Stimulated activated CD4-positive, alpha-beta T cell treated with anti-CD3 and anti-CD28 coated beads, Interleukin-15, amount 100 ng/mL, for 24 hours (primary cell): Measurements from ENCODE around the gene TMED5.
"Not testable (repeated sequence)": the region's sequence is repeated elsewhere in the genome, so short reads cannot be mapped to it uniquely, and the experiment has no call there.

Source experiments
- DNase-seq: peaks from one replicate; pipeline ENCODE4 v3.0.0-alpha.2; 2020

TMED5 gene

DNA sequence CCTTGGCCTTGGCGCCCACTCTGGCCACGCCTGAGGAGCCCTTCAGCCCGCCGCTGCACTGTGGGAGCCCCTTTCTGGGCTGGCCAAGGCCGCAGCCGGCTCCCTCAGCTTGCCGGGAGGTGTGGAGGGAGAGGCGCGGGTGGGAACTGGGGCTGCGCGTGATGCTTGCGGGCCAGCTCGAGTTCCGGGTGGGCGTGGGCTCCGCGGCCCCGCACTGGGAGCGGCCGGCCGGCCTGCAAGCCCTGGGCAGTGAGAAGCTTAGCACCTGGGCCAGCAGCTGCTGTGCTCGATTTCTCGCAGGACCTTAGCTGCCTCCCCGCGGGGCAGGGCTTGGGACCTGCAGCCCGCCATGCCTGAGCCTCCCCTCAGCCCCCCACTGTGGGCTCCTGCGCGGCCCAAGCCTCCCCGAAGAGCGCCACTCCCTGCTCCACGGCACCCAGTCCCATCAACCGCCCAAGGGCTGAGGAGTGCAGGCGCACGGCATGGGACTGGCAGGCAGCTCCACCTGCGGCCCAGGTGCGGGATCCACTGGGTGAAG, 10.0 kb downstream of the TMED5 start:
- DNase-seq, result not testable (repeated sequence)

- DNase-seq, result no peak
Measured at GRCh38 chr1:93167006-93167405, 13.2 kb downstream of the TMED5 start.

- not testable (repeated sequence) for DNase-seq
Measured at GRCh38 chr1:93165895-93166294, 14.3 kb downstream of the TMED5 start.

DNA sequence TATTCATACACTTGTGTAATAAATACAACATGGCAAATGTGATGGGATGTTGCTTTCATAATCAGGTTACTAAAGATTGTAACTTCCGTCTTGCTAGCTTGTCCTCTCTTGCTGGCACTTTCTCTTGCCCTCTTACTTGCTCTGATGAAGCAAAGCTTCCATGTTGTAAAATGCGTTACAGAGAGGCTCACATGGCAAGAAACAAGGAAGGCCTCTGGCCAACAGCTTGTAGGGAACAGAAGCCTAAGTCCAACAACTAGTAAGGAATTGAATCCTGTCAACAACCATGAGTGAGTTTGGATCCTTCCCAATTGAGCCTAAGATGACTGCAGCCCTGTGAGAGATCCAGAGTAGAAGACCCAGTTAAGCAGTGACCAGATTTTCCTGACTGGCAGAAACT, 15.4 kb downstream of the TMED5 start:
- DNase-seq, result no peak

- DNase-seq, result not testable (repeated sequence)
Measured at GRCh38 chr1:93163314-93163713, 16.9 kb downstream of the TMED5 start.

GRCh38 chr1:93159337-93159736, 20.9 kb downstream of the TMED5 start:
- no peak for DNase-seq

DNA sequence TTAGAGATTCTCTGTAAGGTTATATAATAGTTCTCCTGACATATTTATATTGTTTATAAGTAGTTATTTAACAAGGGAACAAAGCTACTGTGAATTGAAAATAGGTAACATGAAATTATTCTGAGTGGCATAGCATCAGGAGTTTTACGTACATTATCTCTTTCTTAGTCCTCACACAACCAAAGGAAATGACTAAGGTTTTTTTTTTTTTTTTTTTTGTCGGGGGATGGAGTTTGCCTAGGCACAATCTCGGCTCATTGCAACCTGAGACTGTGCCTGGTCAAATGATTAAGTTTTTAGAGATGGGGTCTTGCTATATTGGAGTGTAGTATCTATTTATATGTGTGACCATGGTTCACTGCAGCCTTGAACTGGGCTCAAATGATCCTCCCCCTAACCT, 24.9 kb downstream of the TMED5 start:
- no peak for DNase-seq

DNA sequence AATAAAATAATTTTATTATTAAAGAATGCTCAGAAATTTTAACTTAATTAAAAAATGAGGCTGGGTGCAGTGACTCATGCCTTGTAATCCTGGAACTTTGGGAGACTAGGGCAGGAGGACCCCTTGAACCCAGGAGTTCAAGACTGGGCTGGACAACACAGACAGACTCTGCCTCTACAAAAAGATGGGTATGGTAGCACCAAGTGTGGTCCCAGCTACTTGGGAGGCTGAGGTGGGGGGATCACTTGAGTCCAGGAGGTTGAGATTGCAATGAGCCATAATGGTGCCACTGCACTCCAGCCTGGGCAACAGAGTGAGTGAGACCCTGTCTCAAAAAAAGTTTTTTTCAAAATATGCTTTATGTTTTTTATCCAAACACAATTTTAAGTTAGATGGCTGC, 25.3 kb downstream of the TMED5 start:
- no peak for DNase-seq

GRCh38 chr1:93152835-93153234, 27.4 kb downstream of the TMED5 start:
- no peak for DNase-seq

- no peak for DNase-seq
Measured at GRCh38 chr1:93151474-93151873, 28.7 kb downstream of the TMED5 start.

DNA sequence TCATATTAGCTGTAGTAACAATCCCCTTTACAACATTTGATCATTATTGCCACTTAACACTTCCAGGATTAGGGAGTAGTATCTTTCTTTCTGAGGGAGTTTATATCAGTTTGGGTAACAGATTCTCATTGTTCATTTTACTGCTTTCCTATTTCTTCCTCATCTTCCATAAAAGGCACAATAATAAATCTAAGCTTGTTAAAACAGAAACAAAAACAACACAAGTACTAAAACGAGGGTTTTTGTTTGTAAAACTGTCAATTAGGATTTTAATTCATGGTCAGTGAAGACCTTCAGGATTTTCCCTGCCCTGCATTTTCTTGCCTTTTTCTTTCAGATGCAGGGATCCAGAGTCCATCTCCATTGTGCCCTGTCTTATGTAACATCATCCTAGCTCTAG, 29.5 kb downstream of the TMED5 start:
- DNase-seq, result no peak

DNA sequence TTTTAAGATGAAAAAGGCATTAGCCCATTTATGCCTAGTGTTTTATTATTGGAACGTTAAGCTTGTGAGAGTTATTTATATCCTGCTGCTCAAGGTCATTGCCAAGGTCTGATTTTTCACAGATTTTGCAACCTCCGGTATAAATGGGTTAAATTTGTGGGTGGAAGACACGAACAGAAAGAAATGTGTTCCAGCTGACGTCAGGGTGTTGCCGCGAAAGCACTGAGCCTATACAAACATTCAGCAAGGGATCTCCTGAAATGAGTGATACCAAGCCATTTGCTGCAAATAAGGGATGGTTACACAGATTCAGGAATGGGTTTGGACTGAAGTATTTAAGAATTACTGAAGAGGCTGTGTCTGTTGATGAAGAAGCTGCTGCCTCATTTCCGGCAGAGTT, 32.2 kb downstream of the TMED5 start:
- DNase-seq, result no peak

- no peak for DNase-seq
Measured at GRCh38 chr1:93143769-93144168, 36.4 kb downstream of the TMED5 start.

- DNase-seq, result no peak
Measured at GRCh38 chr1:93143136-93143535, 37.1 kb downstream of the TMED5 start.

DNA sequence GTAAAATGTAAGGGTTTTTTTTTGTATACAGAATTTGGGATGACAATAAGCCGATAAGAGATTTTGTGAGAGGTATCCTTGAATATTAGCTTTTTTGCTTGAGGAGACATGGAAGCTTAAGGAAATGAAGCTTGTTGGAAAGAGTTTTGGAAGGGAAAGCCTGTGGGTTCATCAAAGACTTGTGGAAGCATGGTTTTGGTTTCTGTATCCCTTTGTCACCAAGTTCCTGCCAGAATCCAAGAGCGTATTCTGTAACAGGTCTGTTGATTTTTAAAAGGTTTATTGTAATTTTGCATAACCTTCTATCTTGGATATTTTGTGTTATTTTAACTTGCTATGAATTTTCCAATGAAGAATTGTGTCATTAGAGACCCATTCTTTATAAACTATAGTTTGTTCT, 38.1 kb downstream of the TMED5 start:
- no peak for DNase-seq

GRCh38 chr1:93140106-93140505, 40.1 kb downstream of the TMED5 start:
- no peak for DNase-seq

GRCh38 chr1:93137604-93138292, 42.5 kb downstream of the TMED5 start:
- DNase-seq, result no peak

DNA sequence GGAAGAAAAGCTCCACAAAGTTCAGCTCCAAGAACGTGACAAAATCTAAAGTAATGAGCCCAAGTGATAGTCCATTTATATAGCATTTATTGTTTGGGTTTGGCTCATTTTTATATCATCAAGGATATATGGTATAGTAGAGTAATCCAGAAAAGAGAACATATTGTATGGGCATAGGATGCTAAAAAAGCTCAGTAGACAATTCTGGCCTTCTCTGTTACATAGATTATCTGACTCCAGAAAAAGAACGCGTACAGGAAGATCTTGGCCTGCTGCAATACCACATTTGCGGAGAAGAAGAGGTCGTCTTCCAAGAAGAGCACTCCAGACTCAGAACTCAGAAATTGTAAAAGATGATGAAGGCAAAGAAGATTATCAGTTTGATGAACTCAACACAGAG, 43.8 kb downstream of the TMED5 start:
- DNase-seq, result no peak

DNA sequence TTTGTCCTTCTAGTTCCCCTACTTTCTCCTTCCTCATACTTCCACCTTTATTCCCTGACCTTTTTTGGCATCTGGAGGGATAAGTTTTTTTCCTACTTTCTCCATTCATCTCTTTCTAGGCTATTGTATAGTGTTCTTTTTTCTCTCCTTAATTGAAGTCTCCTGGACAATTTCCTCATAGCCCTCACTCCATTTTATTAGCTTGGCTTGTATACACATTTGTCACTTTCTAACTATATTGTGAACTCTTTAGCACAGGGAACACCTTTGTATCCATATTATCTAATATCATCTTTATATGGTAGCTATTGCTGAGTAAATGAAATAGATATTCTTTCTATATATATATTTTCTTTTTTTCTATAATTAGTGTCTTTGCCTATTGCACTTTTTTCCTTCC, 47.6 kb downstream of the TMED5 start:
- DNase-seq, result no peak

- DNase-seq, result no peak
Measured at GRCh38 chr1:93129507-93130099, 50.6 kb downstream of the TMED5 start.

DNA sequence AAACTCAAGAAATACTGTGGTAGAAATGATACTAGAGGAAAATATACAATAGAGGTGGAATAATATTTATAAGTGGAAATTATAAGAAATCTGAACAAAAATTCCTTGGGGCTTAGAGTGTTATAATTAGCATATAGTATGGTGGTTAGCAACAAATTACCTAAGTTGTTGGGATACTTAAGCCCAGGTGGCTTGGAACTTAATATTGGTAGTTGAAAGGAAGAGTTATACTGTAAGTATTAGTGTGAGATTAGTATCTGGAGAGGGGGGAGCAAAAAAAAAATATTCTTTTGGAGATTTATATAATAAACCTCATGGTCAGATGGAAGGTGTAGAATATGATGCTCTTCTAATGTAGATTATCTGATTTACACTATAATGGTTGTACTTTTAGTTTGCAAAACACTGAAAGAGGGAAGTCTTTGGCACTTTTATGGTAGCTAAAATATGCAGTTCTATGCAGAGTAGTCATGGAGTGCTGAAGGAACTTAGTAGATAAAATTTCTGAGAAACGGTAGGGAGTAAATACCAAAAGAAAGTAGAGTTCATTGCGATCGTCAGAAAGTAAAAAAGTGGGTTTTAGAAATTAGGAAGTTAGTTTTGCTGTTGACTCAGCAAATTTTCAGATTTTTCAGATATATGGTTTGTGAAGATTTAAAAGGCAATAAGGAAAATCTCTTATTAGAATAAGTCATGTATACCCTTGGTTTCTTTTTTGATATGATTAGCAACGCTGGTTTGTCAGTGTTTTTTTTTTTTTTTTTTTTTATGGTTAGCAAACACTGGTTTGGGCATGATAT, 55.5 kb downstream of the TMED5 start:
- DNase-seq, result no peak

DNA sequence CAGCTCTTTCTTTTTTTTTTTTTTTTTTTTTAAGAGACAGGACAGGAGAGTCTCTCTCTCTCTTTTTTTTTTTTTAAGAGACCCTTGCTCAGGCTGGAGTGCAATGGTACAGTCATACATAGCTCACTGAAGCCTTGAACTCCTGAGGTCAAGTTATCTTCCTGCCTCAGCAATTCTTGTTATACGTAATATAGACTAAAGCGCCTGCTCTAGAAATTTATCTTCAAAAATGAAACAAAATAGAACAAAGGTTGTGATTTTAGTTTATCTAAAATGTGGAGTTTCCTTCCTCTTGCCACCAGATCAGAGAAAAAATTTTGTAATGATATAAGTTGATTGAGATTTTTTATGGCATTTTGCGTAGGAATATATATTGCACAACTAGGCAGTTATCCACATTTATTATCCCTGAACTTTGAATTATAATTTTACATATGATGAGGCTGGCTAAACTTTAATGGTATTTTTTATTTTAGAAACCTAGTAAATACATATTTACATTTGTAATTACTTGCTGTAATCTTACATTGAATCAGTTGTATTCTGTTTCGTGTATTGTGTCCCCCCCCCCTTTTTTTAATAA, 56.9 kb downstream of the TMED5 start:
- no peak for DNase-seq

DNA sequence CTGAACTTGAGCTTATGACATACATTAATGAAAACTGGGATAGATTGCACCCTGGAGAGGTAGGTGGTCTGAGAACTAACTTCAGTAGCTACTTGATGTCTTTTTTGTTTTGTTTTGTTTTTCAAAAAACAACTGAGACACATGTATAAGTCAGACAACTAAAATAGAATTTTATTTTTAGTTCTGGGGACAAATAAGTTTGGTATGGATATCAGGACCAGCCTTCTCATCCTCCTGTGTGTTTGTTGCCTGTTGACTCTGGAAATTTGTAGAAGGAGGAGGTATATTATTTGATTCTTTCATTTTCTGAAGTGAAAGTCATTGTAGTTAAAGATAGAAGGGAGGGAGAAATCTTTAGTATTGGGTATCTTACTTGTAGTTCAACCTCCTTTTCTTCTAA, 59.6 kb downstream of the TMED5 start:
- no peak for DNase-seq

GRCh38 chr1:93114391-93114790, 65.8 kb downstream of the TMED5 start:
- no peak for DNase-seq
